ENCODE results near the gene GALNT18. TPM values are rescaled to one million over a fixed set of nuclear protein-coding genes. Genes with fewer than 3 reads are reported as not detected.

The GALNT18 gene
- total RNA-seq, 1 donor from 2014 or later = 38.4 TPM

DNA sequence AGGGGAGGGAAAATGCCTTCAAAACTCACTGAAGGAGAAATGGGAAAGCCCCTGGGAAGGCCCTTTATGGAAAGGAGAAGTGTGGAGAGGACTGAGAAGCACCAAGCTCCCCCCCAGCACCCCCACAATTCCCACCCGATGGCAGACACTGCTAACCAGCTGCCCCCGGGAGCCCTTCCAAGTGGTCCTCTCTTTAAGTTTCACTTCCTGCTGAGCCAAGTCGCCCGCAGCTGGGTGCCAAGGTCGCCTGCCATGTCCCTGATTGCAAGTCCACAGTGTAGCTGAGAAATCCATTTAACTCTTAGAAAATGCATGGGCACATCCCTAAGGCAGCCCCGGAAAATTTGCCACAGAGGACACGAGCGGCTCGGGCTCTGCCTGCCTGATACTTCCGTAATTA is 68.2 kb downstream of the GALNT18 start:
- Mint-ChIP-seq H3K4me1 (ENCODE audit: low read depth) (no peaks in the 10 kb centered on the region), H3K27ac (ENCODE audit: unreplicated experiment) (no peak overlapping the region), H3K9me3 (ENCODE audit: low read depth) (no peaks in the 10 kb centered on the region), H3K4me3 (ENCODE audit: unreplicated experiment) (no peak overlapping the region), H3K36me3 (ENCODE audit: low read depth) (peaks cover 1% of the 10 kb centered on the region), H3K27me3 (ENCODE audit: low read depth) (peaks cover 4% of the 10 kb centered on the region)
- DNase-seq (ENCODE audit: low spot score) = no peak
- TF ChIP-seq, protein P1, sequence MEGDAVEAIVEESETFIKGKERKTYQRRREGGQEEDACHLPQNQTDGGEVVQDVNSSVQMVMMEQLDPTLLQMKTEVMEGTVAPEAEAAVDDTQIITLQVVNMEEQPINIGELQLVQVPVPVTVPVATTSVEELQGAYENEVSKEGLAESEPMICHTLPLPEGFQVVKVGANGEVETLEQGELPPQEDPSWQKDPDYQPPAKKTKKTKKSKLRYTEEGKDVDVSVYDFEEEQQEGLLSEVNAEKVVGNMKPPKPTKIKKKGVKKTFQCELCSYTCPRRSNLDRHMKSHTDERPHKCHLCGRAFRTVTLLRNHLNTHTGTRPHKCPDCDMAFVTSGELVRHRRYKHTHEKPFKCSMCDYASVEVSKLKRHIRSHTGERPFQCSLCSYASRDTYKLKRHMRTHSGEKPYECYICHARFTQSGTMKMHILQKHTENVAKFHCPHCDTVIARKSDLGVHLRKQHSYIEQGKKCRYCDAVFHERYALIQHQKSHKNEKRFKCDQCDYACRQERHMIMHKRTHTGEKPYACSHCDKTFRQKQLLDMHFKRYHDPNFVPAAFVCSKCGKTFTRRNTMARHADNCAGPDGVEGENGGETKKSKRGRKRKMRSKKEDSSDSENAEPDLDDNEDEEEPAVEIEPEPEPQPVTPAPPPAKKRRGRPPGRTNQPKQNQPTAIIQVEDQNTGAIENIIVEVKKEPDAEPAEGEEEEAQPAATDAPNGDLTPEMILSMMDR (IDR thresholded peaks at IDR 0.05) = no peak

DNA sequence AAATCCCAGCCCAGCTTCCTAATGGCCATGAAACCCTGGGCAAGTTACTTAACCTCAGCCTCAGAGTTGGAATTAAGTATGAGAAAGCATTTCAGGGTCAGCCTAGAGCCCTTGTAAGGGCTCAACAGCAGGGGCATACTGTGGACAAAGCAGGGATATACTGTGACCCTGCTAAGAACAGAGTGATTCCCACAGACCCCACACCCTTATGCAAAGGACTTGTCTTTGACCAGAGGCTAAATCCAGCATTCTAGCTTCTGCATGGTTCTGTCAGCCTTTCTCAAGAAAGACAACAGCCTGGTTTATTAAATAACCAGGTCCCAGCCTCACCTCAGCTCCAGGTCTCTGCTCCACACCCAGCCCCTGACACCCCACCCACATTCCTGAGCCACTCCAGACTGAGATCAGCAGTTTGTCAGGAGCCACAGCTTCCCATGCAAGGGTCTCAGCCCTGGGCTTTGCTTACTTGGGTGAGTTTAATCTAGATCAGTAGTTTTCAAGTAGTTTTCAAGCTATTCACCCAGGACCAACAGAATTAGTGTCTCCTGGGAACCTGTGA is 69.2 kb downstream of the GALNT18 start:
- TF ChIP-seq, protein P1 (IDR thresholded peaks at IDR 0.05) = no peak
- H3K9me3 Mint-ChIP-seq (ENCODE audit: low read depth) = no peaks in the 10 kb centered on the region
- H3K4me3 Mint-ChIP-seq (ENCODE audit: unreplicated experiment) = no peak overlapping the region
- no peaks in the 10 kb centered on the region for H3K4me1 Mint-ChIP-seq (ENCODE audit: low read depth)
- H3K36me3 Mint-ChIP-seq (ENCODE audit: low read depth) = peaks cover 1% of the 10 kb centered on the region
- H3K27me3 Mint-ChIP-seq (ENCODE audit: low read depth) = peaks cover 4% of the 10 kb centered on the region
- DNase-seq (ENCODE audit: low spot score) = no peak
- no peak overlapping the region for H3K27ac Mint-ChIP-seq (ENCODE audit: unreplicated experiment)

DNA sequence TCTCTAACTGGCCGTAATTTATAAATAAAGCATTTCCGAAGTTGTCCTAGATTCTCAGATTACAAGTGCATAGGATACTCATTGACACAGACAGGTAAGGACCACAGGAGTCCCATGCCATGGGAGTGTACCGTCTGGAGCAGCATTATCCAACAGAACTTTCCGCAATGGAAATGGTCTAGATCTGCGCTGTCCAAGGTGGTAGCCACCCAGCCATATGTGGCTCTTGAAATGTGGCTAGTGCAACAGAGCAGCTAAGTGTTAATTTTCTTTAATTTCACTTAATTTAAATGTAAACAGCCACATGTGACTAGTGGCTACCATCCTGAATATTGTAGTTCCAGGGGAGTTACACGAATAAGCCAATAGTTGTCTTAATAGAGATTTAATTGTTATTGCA is 71.3 kb downstream of the GALNT18 start:
- H3K9me3 Mint-ChIP-seq (ENCODE audit: low read depth) = no peaks in the 10 kb centered on the region
- H3K4me3 Mint-ChIP-seq (ENCODE audit: unreplicated experiment) = no peak overlapping the region
- no peak for DNase-seq (ENCODE audit: low spot score)
- peaks cover 9% of the 10 kb centered on the region for H3K27me3 Mint-ChIP-seq (ENCODE audit: low read depth)
- peaks cover 1% of the 10 kb centered on the region for H3K36me3 Mint-ChIP-seq (ENCODE audit: low read depth)
- H3K4me1 Mint-ChIP-seq (ENCODE audit: low read depth) = peaks cover under 1% of the 10 kb centered on the region
- TF ChIP-seq, protein P1 (IDR thresholded peaks at IDR 0.05) = no peak
- no peak overlapping the region for H3K27ac Mint-ChIP-seq (ENCODE audit: unreplicated experiment)

DNA sequence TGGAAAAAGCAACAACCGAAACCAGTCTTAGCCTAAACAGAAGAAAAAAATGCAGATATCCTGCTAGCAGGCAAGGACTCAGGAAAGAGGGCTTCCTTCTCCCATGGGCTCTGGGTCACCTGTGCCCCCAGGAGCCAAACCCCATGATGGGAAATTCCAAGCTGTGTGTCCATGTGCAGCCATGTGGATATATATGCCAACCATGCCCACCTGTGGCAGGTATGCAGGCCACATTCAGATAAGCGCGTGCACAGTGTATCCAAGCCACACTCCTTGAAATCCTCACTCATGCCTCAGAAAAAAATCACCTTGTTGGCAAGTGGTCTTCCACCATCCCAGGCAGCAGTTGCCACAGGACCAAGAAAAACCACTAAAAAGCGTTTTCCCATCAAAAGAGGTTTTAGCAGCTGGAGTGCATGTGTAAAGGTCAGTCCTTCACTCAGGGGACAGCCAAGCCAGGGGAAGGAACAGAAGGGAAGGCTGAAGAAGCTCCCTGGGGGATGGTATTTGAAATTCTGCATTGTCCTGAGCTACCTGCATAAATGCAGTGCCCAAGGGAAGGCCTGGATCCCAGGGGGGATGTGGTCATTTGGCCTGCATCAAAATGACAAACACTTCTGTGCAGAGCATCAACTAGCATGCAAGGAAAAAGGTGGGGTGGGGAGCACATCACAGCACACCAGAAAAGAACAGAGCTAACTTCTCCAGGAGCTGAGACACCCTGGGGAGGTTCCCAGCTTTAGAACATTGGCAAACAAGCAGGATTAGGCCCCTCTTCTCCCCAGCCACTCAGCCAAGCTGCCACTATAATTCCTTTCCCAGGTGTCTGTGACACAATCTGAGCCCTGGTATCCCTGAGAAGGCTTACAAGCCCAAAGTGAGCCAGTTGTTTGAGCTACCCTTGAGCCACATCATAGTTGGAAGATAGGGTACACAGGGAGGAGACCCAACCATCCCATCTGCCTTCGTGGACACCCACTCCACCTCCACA is 76.2 kb downstream of the GALNT18 start:
- Mint-ChIP-seq H3K4me1 (ENCODE audit: low read depth) (peaks cover 3% of the 10 kb centered on the region), H3K27ac (ENCODE audit: unreplicated experiment) (no peak overlapping the region), H3K4me3 (ENCODE audit: unreplicated experiment) (no peak overlapping the region), H3K9me3 (ENCODE audit: low read depth) (no peaks in the 10 kb centered on the region), H3K27me3 (ENCODE audit: low read depth) (peaks cover 6% of the 10 kb centered on the region), H3K36me3 (ENCODE audit: low read depth) (no peaks in the 10 kb centered on the region)
- DNase-seq (ENCODE audit: low spot score) = no peak
- TF ChIP-seq, protein P1 (IDR thresholded peaks at IDR 0.05) = no peak

DNA sequence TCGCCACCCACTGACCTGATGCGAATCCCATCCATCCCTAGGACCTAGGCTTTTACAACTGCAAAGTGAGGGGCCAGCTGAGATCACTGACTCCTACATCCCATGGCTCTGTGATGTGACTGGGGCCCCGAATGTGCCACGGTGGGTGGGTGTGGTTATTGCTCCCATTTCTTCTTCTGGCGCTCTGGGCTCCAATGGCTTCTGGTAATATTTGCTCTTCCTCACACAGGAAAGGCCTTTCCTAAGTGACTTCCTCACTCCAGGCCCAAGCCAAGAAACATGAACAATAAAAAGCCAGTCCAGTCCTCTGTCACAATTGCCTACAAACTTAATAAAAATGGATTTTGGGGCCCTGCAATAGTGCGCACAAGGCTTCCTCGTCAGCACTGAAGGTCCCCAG is 78.1 kb downstream of the GALNT18 start:
- TF ChIP-seq, protein P1 (IDR thresholded peaks at IDR 0.05) = no peak
- Mint-ChIP-seq H3K9me3 (ENCODE audit: low read depth) (no peaks in the 10 kb centered on the region), H3K4me3 (ENCODE audit: unreplicated experiment) (no peak overlapping the region), H3K4me1 (ENCODE audit: low read depth) (peaks cover 13% of the 10 kb centered on the region), H3K36me3 (ENCODE audit: low read depth) (no peaks in the 10 kb centered on the region), H3K27me3 (ENCODE audit: low read depth) (peaks cover 5% of the 10 kb centered on the region), H3K27ac (ENCODE audit: unreplicated experiment) (no peak overlapping the region)
- no peak for DNase-seq (ENCODE audit: low spot score)
